Amygdala (tissue), 56 donors: Measurements from ENCODE around the gene DNPEP.

ENCODE experiments used
- DNase-seq, 56 donors: peaks; one replicate each; lab custom pipeline; 2025; lab: John Stamatoyannopoulos, UW

DNPEP gene

DNA sequence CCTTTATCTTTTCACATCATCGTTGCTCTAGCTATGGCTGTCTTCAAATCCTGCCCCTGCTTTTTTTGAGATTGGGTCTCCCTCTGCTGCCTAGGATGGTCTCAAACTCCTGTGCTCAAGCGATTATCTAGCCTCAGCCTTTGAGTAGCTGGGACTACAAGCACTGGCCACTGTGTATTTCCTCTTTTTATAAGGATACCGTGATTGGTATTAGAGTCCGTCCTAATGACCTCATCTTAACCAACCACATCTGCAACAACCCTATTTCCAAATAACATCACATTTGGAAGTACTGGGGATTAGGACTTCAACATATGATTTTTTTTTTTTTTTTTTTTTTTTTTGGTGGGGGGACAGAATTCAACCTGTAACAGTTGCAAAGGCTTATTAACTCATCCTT lies 64.3 kb downstream of the DNPEP start:
- DNase-seq = no peak
